KMS-11 (cell line): ENCODE data around the gene PVR.

Experiments
- H2AFZ ChIP-seq: fragments of 200-600 bp; sonication (generic); 2 replicates; pipeline ENCODE4 v1.6.1; 2016; ENCODE audit warnings: antibody characterized with exemption, mixed run types, low read depth
- H3K27ac ChIP-seq: fragments of 200-600 bp; sonication (generic); 2 replicates; pipeline ENCODE4 v1.6.1; 2016; ENCODE audit warnings: mild to moderate bottlenecking, mixed run types
- H3K27me3 ChIP-seq: fragments of 200-600 bp; sonication (generic); 2 replicates; pipeline ENCODE4 v1.6.1; 2017; ENCODE audit warnings: mild to moderate bottlenecking, low read depth, mixed run types, moderate library complexity; ENCODE audit not compliant: insufficient read depth
- H3K36me3 ChIP-seq: fragments of 200-600 bp; sonication (generic); 2 replicates; pipeline ENCODE4 v1.6.1; 2017; ENCODE audit warnings: mild to moderate bottlenecking, mixed run types; ENCODE audit not compliant: insufficient read depth
- H3K4me1 ChIP-seq: fragments of 200-600 bp; sonication (generic); 2 replicates; pipeline ENCODE4 v1.6.1; 2016; ENCODE audit warnings: mild to moderate bottlenecking, low read depth, mixed run types; ENCODE audit not compliant: poor library complexity, severe bottlenecking
- H3K4me2 ChIP-seq: fragments of 200-600 bp; sonication (generic); 2 replicates; pipeline ENCODE4 v1.7.0; 2016; ENCODE audit warnings: mild to moderate bottlenecking, mixed run types
- H3K4me3 ChIP-seq: fragments of 200-600 bp; sonication (generic); IDR thresholded peaks from 2 replicates; pipeline ENCODE4 v1.6.1; 2017; ENCODE audit warnings: low read depth, low read length, mixed read lengths; ENCODE audit not compliant: insufficient read depth
- H3K79me2 ChIP-seq: fragments of 200-600 bp; sonication (generic); 2 replicates; pipeline ENCODE4 v1.6.1; 2016; ENCODE audit warnings: low read depth, mixed run types; ENCODE audit not compliant: insufficient read depth
- H3K9ac ChIP-seq: fragments of 200-600 bp; sonication (generic); 2 replicates; pipeline ENCODE4 v1.6.1; 2016; ENCODE audit warnings: mild to moderate bottlenecking, mixed run types
- H4K20me1 ChIP-seq: fragments of 200-600 bp; sonication (generic); 2 replicates; pipeline ENCODE4 v1.6.1; 2016; ENCODE audit warnings: mild to moderate bottlenecking, mixed run types; ENCODE audit not compliant: insufficient read depth
- TF ChIP-seq, protein P1 (sequence below): fragments of 200-600 bp; sonication (generic); conservative IDR thresholded peaks from 2 replicates; pipeline ENCODE4 v1.6.1; 2017; ENCODE audit warnings: low read depth, mild to moderate bottlenecking, antibody characterized with exemption, low read length, moderate library complexity, mixed read lengths

PVR gene

DNA sequence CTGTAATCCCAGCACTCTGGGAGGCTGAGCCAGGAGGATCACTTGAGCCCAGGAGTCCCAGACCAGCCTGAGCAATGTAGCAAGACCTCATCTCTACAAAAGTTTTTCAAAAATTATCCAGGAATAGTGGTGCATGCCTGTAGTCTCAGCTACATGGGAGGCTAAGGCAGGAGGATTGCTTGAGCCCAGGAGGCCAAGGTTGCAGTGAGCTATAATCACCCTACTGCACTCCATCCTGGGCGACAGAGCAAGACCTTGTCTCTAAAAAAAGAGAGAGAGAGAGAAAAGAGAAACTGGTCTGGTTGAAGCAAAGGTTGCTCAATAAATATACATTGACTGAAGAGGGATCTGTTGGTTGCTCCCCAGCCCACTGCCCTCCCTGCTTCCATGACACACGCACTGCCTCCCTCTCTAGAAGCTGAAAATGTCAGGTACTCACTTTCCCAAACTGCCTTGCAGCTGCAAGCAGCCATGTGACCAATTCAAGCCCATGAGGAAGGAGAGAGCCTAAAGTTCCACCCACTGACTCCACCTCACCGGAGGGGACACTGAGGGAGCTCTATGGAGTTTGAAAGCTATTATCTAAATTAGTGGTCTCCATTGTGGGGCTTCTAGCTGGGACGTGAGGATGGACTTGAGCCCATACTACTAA is 69.3 kb downstream of the PVR start:
- Histone ChIP-seq H3K36me3 (no peaks in the 10 kb centered on the region), H3K9ac (no peak overlapping the region), H3K4me2 (no peak overlapping the region), H3K4me1 (peaks cover 15% of the 10 kb centered on the region), H4K20me1 (no peaks in the 10 kb centered on the region), H3K4me3 (no peak overlapping the region), H3K79me2 (no peaks in the 10 kb centered on the region), H3K27me3 (no peaks in the 10 kb centered on the region), H3K27ac (no peak overlapping the region), H2AFZ (no peak overlapping the region)
- TF ChIP-seq, protein P1, sequence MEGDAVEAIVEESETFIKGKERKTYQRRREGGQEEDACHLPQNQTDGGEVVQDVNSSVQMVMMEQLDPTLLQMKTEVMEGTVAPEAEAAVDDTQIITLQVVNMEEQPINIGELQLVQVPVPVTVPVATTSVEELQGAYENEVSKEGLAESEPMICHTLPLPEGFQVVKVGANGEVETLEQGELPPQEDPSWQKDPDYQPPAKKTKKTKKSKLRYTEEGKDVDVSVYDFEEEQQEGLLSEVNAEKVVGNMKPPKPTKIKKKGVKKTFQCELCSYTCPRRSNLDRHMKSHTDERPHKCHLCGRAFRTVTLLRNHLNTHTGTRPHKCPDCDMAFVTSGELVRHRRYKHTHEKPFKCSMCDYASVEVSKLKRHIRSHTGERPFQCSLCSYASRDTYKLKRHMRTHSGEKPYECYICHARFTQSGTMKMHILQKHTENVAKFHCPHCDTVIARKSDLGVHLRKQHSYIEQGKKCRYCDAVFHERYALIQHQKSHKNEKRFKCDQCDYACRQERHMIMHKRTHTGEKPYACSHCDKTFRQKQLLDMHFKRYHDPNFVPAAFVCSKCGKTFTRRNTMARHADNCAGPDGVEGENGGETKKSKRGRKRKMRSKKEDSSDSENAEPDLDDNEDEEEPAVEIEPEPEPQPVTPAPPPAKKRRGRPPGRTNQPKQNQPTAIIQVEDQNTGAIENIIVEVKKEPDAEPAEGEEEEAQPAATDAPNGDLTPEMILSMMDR = no peak
